Left renal pelvis (tissue), 4 donors: ENCODE results near the gene GAS2L2. TPM values are rescaled to one million over a fixed set of nuclear protein-coding genes. Genes with fewer than 3 reads are reported as not detected.
"Not testable (repeated sequence)": the region's sequence is repeated elsewhere in the genome, so short reads cannot be mapped to it uniquely, and the experiment has no call there.

Source experiments
- DNase-seq, 4 donors: peaks; one replicate each; pipeline ENCODE4 v3.0.0-alpha.2; 2013; ENCODE audit warnings: low read depth in 4 of 4, low spot score in 3 of 4
- polyA plus RNA-seq, 4 donors: library from polyadenylated mRNA; unstranded; fragments of 120-200 nt; gene quantifications; one replicate each; pipeline ENCODE4 v1.2.1, GENCODE V29; 2013; ENCODE audit not compliant: insufficient read length in 4 of 4

The GAS2L2 gene
- polyA plus RNA-seq, 4 donors = 0.10 to 0.12 TPM; not detected in 2

GRCh38 chr17:35703308-35703707 lies 49.7 kb downstream of the GAS2L2 start:
- not testable (repeated sequence) for DNase-seq

- DNase-seq = no peak
Measured at GRCh38 chr17:35701491-35701890, 51.5 kb downstream of the GAS2L2 start.

DNA sequence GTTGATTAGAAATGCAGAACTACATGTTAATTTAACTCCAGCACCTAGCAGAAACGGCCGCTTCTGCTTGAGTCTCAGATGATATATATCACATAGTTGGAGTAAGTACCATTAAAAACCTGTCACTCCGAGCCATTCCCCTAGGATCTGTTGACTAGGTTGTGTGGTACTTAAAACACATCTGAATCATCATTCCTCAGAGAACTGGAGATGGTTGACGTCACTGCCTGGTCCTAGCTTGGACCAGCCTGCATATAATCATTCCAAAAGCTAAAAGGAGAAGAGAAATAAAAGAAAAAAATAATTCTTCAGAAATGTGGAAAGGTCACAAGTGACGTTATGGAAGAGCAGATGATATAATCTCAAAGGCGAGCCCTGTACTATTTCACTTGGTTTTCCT lies 52.9 kb downstream of the GAS2L2 start:
- no peak for DNase-seq

- DNase-seq = no peak
Measured at GRCh38 chr17:35698800-35699199, 54.2 kb downstream of the GAS2L2 start.

- DNase-seq = no peak
Measured at GRCh38 chr17:35695613-35696012, 57.4 kb downstream of the GAS2L2 start.

DNA sequence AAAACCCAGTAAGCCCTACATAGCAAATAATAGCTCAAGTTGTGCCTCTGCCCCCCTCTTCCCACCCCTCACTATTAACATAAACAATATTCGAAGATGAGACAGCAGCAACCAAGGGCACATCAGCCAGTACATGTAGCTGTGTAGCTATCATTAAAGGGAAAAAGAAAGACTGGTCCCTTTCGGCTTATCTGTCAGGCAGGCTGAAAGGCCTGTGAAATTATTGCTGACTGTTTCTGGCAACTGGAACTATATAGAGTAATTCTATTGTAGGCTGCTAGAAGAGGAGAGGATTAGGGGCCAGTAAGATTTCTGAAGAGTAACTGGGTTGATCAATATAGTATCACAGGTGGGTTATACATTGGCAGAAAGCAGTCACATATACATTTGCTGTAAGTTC lies 58.1 kb downstream of the GAS2L2 start:
- DNase-seq = no peak

Other genes with a start within 250 kb of the GAS2L2 start
- gene SLFN12L, start 215.6 kb downstream of the GAS2L2 start, polyA plus RNA-seq = under 1 TPM; 0.12 to 0.34 (median 0.29) TPM
- under 1 TPM; 0.09 to 0.63 (median 0.16) TPM for gene SLFN14, start 192.4 kb downstream of the GAS2L2 start, polyA plus RNA-seq
- gene PEX12, start 174.7 kb downstream of the GAS2L2 start, polyA plus RNA-seq = 10 to 100 TPM; 11.0 to 14.6 (median 11.9) TPM
- 100 to 1,000 TPM; 114 to 142 (median 127) TPM for gene AP2B1, start 165.9 kb downstream of the GAS2L2 start, polyA plus RNA-seq
- 10 to 100 TPM in 3 of 4 donors, 1 to 10 TPM in 1; 4.8 to 15.0 (median 11.0) TPM for gene RASL10B, start 21.6 kb downstream of the GAS2L2 start, polyA plus RNA-seq
- gene C17orf50, start 7.6 kb upstream of the GAS2L2 start, polyA plus RNA-seq = under 1 TPM in 1 of 4 donors, not detected in 3; 0.21 TPM
- 10 to 100 TPM in 1 of 4 donors, 1 to 10 TPM in 3; 1.9 to 11.0 (median 2.4) TPM for gene MMP28, start 42.4 kb upstream of the GAS2L2 start, polyA plus RNA-seq
- gene TAF15, start 56.2 kb upstream of the GAS2L2 start, polyA plus RNA-seq = 100 to 1,000 TPM; 188 to 242 (median 234) TPM
- under 1 TPM in 1 of 4 donors, not detected in 3; 0.18 TPM for gene HEATR9, start 115.7 kb upstream of the GAS2L2 start, polyA plus RNA-seq
- gene CCL5, start 127.1 kb upstream of the GAS2L2 start, polyA plus RNA-seq = 1 to 10 TPM; 1.1 to 2.1 (median 1.6) TPM
- gene RDM1, start 177.5 kb upstream of the GAS2L2 start, polyA plus RNA-seq = 1 to 10 TPM; 1.4 to 3.6 (median 2.3) TPM
- gene LYZL6, start 190.5 kb upstream of the GAS2L2 start, polyA plus RNA-seq = not detected
- under 1 TPM in 3 of 4 donors, not detected in 1; 0.10 to 0.53 (median 0.19) TPM for gene CCL16, start 228.3 kb upstream of the GAS2L2 start, polyA plus RNA-seq
- 10 to 100 TPM; 14.5 to 17.6 (median 16.0) TPM for gene CCL14, start 233.5 kb upstream of the GAS2L2 start, polyA plus RNA-seq
- 1 to 10 TPM in 3 of 4 donors, under 1 TPM in 1; 0.37 to 7.5 (median 5.2) TPM for gene CCL15, start 248.3 kb upstream of the GAS2L2 start, polyA plus RNA-seq